Effector CD8-positive, alpha-beta T cell (primary cell): ENCODE data around the gene MCF2.
"Not testable (repeated sequence)": the region's sequence is repeated elsewhere in the genome, so short reads cannot be mapped to it uniquely, and the experiment has no call there.

ENCODE experiments used
- DNase-seq: peaks from one replicate; lab custom pipeline; 2025; lab: John Stamatoyannopoulos, UW
- total RNA-seq, 4 experiments: gene quantifications; one replicate each; lab custom pipeline; 2026; lab: John Stamatoyannopoulos, UW

MCF2 gene, protein sequence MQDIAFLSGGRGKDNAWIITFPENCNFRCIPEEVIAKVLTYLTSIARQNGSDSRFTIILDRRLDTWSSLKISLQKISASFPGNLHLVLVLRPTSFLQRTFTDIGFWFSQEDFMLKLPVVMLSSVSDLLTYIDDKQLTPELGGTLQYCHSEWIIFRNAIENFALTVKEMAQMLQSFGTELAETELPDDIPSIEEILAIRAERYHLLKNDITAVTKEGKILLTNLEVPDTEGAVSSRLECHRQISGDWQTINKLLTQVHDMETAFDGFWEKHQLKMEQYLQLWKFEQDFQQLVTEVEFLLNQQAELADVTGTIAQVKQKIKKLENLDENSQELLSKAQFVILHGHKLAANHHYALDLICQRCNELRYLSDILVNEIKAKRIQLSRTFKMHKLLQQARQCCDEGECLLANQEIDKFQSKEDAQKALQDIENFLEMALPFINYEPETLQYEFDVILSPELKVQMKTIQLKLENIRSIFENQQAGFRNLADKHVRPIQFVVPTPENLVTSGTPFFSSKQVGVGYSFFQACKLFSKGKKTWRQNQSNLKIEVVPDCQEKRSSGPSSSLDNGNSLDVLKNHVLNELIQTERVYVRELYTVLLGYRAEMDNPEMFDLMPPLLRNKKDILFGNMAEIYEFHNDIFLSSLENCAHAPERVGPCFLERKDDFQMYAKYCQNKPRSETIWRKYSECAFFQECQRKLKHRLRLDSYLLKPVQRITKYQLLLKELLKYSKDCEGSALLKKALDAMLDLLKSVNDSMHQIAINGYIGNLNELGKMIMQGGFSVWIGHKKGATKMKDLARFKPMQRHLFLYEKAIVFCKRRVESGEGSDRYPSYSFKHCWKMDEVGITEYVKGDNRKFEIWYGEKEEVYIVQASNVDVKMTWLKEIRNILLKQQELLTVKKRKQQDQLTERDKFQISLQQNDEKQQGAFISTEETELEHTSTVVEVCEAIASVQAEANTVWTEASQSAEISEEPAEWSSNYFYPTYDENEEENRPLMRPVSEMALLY
- 2.7 to 9.5 (median 5.3) reads per million in 4 experiments for total RNA-seq

DNA sequence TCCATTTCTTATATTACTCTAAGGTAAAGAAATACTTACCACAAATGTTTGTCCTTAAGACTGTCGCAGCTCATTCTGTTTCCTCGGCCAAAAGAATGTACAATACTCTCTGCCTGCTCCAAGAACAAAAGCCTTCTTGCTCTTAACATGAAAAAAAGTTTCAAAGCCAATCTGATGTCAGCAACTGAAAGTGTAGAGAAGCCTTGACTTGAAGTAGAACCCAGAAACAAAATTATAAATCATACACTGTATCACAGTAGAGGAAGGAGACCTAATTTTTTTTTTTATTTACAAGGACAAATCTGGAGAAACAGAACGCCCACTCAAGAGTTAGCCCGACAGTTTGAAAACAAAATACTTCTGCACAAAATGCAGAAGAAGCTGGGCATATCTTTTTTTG, at the start of gene MCF2:
Gene MCF2, minus strand, starts transcription at position 101 of the 400 bp plus-strand sequence. CDS start 56,423 bp downstream, outside the sequence.
- DNase-seq = no peak

DNA sequence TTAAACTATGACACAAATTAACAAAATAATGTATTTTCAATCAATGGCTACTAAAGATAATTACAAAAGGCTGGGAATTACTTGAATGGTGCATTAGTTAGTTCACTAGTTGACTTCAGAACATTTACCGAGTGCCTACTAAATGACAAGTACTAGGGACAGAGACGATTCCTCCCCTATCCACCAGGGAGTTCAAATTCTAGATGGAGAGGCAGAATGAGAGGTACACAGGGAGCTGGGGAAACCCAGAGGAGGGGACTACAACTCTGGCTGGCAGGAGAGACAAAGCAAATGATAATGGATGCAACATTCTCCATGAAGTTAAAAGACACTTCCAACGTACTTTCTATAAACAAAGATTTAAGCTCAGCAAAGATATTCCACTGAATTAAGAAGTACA, 43.1 kb upstream of the MCF2 start:
- DNase-seq = no peak

DNA sequence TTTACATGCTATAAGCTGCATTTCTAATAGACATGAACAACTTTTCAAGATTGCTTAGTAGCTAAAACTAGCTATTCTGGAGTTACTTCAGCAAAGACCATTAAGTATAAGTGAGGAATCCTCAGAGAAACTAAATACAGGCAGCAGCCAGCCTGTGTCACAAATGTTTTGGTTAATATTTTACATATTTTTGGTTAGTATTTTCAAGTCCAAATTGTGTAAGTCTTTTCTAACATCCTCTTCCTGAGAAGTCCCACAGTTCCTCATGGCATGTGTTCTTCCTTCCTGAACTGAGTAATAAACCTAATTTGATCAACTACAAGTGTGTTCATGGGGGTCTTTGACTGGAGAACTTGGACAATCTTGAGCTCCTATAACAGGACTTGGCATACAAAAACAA, 42.4 kb upstream of the MCF2 start:
- no peak for DNase-seq

DNA sequence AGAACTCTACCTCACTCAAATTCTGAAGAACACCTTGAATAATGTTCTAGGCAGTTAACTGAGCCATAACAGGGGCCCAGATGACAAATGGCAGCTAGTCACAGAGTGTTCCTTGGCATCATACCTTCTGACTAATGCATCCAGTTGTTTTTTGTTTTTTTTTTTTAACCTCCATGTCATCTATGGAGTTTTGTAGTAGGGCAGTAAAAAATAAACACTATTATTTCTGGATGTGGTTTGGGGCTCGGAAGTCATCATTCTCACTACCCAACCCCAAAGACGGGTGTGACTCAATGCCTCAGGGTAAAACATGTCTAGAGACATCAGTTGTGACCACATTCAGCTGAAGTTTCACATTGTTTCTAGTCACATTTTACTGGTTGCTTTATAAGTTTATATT, 31.2 kb upstream of the MCF2 start:
- DNase-seq = no peak

DNA sequence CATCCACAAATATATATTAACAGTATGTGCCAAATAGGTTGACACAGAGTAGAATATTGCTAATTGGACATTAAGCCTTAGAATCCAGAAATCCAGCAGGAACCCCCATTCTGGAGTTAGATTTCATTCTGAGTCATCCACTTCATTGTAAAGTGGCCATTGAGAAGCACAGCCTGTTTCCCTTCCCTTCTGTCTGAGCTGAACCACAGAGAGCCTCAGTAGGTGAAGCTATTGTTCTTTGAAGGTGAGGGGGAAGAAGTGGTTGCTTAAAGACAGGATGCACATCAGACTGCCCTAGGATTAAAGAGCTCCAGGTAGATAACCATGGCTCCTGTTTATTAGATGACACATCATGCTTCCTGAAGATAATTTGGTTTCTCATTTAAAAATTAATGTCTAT, 30.6 kb upstream of the MCF2 start:
- DNase-seq = no peak

DNA sequence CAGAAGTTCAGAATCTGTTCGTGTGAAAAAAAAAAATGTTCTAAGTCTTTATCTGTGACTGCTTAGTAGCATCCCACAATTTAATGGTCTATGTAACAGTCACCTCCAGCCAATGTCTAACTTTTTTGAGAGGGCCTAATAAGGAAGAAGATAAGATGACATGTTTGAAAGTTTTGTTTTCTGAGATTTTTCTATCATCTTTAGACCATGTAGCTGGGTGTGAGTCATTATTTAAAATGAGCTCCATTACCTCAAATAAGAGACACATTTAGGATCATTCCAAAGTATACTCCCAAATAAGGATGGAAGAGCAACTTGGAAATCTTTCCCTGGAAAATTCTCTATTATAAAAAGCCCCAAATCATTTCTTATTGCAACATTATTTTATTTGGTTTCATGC, 28.2 kb upstream of the MCF2 start:
- DNase-seq = no peak

DNA sequence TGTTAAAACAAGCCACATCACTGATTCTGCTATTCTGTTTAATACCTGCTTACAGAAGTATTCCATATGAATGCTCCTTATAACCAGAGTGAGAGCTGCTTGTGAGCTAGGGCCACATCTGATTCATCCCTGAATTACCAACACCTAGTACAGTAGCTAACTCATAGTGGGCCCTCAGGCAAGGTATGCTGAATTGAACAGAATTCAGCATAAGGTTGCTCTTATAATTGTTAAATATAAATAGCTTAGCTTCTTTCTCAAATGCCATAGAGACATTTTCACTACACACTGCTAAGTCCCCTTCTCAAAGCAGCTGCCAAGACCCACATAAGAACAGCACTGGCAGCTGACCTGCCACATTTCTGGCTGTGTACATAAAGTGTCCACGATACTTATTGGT, 27.0 kb upstream of the MCF2 start:
- DNase-seq = no peak

DNA sequence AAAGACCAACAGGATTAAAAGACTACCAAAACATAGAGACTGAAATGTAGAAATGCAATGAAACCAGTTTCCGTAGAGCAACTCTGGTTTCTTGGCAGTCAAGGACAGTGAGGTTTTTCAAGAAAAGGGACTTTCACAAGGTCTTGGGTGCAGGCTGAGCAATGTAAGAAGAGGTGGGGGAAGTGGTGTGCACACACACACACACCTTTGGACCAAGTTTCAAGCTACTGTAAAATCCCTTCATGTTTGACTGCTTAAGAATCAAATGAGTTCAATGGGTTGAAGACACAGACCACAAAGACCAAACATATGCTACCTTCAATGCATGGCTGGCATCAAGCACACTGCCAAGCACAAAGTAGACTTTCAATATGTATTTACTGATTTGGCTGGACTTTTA, 17.8 kb upstream of the MCF2 start:
- DNase-seq = no peak

DNA sequence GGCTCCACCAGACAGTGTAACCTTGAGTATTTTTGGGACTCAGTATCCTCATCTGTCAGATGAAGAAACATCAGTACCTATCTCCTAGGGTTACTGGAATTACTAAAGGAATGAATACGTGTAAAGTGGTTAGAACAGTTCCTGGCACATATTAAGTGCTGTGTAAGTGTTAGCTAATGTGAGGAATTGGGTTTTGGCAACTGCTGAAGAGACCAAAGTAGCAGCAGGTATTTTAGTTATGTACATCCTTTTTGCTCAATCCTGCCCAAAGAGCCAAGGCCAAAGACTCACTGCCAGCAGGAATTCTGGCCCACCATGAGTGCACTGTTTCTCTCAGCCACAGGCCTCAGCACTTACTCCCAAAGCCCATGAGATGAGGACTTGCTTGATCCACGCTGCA, 16.7 kb upstream of the MCF2 start:
- no peak for DNase-seq

DNA sequence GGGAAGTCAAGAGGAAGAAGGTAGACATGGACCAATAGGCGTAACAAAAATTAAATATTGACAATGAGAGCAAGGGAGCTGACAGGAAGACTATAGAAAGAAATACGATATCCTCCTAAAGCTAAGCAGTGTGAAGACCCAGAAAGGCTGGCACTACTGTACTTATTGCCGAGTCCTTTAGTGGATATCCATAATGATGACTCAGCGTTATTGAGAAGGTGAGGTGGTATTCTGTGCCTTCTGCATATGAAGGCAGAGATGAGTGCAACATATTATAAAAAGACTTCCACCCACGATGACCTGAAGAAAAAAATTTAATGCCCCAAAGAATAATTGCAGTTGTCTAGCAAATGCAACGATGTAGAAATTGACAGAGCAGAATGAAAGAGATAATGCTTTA, 13.0 kb upstream of the MCF2 start:
- DNase-seq = no peak

DNA sequence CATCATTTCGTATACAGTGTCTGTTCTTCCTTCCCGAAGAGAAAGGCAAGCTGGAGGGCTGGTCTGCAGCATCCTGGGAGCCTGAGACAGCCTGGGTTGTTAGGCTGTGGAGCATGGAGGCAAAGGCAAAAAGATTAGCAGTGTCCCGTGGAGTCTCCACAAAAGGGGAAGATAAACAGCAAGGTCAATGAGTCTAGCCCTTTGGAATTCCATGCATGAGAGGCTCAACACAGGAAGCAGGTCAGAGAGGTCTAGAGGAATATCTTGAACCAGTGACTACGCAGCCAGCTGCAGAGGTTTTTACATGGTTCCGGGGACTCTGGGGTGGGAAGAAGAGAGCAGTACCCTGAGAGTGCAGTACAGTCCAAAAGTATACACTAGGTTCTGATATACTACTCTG, 12.2 kb upstream of the MCF2 start:
- DNase-seq = no peak

DNA sequence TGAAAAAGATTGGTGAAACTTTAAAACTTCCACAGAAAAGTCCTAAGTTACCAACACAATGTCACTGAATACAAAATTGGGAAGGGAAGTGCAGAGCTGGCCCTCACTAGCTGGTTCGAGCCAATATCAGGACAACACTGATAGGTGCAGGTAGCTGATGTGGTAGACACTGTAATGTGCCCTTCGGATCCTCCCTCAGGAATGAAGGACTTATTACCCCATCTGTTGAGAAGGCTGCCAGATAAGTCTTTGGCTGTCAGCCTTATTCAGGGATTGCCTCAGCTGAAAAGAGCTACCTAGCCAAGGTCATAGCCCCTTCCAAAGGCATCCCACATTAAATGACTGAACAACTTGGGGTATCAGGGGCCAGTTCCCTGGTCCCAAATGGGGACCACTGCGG, 5.3 kb downstream of the MCF2 start:
- no peak for DNase-seq

DNA sequence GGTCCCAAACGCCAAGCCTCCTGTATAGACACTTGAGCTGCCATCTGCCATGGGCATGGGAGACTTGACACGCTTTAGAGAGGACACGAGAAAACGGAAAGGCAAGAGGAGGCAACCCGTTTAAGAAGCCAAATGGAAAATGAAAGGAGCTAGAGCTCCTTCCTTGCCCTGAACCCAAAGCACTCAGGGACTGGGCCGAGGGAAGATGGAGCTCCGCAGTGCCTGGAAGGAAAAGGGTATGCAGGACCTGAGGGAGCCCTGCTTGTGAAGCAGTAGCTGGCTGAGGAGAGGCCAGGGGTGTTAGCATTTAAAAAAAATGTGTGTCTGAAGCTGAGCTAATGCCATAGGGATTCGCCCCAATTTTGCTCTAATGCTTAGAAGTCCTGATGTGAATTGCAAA, 15.1 kb downstream of the MCF2 start:
- no peak for DNase-seq

DNA sequence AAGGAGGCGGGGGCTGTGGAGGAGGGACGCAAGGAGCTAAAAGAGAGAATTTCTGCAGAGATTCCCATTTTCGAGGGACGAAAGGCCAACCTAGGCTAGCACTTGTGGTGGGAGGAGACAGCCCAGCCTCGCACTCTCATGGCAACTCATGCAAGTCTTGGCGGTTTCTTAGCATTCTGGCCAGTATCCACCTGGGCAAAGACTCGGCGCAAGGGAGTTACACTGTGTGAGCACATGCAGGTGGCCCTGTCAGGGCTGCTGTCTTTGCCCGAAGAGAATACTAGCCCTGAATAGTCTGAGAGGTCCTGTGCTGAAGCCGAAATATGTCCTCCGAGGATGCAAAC, 15.5 kb downstream of the MCF2 start:
- no peak for DNase-seq

DNA sequence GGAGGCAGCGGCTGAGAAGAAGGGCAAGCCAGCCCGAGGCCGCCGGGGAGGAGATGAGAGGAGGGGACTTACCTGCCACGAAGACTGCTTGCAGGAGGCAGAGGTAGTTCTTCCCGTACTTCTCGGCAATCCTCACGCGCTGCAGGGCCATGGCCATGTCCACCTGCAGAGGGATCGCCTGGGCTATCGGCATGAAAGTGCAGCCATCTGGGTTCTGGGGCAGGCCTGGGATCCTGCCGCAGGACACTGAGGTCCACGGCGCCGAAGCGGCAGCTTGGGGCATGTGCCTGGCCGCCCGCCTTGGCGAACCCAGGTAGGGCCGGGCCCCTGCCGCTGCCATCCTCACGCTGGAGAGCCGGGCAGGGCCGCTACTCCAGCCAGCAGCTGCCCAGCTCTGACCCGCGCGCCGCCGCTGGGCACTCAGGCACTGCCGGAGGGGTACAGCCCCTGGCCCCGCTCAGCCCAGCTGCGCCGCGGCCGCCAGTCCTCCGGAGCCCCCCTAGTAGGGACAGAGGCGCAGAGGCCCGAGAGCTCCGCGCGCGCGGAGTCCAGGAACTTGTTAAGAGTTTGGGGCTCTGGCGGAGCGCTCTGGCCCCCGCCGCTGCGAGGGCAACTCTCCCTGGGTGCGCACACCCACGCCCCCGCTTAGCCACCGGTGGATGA, 16.0 kb downstream of the MCF2 start:
- DNase-seq = no peak

DNA sequence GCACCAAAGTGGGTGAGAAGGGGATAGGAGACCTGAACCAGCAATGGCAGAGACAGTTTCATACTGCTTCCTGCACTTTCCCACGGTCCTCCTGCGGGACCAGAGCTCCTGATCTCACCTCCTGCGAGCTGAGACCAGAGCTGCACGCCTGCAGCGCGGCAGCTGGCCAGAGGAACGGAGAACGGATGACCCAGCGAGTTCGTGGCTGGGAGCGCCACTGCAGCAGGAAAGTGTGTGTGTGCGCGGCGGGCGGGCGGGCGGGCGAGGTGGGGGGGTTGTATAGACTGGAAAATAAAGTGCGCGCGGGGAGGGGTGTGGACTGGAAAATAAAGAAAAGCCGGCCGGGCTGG, 16.5 kb downstream of the MCF2 start:
- no peak for DNase-seq

DNA sequence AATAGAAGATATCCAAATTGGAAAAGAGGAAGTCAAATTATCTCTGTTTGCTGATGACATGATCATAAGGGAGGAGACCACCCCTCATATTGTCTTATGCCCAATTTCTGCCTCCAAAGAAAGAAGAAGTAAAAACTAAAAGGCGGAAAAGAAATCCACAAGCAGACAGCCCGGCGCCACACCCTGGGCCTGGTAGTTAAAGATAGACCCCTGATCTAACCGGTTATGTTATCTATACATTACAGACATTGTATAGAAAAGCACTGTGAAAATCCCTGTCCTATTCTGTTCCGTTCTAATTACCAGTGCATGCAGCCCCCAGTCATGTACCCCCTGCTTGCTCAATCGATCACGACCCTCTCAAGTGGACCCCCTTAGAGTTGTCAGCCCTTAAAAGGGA, 22.8 kb downstream of the MCF2 start:
- not testable (repeated sequence) for DNase-seq

DNA sequence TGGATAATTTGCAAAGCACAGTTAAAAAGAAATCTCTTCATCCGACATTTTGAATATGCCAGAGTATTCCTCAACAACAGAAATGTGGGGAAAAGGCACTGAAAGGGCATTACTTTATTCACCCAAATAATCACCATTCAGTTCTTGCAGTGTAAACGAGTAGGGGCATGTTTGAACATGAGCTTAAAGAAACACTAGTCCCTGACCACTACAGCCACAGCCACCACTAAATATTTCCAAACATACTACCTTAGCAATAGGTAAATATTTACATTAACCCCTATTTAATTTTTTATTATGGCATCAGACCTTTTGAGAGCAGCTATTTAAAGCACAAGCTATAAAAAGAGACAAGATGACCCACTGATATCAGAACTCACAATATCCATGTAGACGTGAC, 27.6 kb downstream of the MCF2 start:
- DNase-seq = no peak

DNA sequence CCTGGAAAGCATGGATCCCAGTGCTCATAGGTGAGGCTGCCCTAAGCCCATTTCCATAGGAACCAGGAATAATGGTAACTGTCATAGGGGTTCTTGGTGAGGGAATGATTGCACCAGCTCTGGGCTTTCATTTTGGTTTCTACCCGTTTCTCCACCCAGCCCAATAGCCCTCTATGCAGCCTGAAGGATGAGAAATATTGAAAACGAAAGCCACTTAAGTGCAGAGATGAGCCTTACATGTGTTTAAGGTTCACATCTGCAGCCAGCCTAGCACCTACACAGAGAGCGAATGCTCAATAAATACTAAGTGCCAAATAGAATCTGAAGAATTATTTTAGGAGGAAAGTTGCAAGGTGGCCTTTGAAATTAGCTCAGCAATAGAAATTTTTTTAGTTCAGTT, 60.4 kb downstream of the MCF2 start:
- no peak for DNase-seq

DNA sequence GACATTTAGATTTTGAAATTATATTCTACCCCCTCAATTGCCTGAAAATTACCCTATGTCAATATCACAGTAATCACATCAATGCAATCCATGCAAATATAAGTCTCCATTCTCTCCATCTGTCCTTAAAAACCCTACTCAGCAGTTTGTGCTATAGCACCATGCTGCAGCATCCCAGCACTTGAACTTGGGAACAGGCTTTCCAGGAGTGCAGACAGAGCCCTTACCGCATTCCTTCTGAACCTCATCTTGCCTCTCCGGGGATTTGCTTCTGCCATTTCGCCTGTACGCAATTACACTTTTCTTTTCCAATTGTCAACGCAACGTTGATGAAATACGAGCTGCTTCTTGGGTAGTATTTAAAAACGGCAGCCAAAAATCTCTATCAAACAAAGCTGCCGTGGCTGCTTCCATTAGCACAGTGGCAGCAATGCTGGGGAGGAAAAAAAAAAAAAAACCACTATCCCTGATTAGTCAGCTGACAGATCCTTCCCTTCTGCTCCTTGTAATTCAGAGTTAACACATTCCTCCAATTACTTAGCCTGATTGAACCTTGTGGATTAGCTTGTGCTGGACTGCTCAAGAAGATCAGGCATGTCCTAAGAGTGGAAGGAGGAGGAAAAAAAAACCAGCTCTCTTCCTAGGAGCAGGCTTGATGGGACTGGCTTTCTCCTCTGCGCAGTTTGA, 65.6 kb downstream of the MCF2 start:
- DNase-seq = no peak

DNA sequence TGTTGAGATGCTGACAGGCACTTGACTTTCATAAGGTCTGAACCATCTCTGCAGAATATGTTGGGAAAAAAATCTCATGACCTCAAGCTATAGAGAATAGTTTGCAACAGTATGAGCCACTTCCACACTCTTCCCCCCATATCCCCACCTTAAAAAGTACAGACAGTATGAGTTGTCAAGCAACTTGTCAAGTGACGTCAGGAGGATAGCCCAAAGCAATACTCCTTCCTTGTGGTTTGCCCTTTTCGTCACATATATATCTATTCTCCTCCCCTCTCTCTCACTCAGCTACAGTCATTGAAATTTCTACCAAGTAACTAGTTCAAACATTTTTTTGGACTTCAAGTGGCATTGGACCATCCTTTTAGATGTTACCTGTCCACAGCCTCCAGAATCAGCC, 67.7 kb downstream of the MCF2 start:
- no peak for DNase-seq

DNA sequence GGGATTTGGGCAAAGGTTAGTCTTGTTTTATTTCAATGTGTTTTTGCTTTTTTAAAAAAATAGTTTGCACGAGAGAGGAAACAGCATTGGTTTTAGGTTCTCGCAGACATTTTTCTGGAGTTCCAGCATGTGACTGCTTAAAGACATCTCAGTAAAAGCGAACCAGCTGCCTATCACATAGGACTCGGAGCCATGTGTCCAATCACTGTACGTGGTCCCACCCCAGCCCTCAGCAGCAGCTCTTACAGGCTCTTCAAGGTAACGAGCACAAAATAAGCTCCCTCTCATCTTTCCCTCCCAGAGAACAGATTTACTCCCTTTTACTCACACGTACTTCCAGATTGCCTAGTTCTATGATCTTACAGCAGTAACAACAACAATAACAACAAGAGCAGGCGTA, 68.7 kb downstream of the MCF2 start:
- DNase-seq = no peak
